Measurements from ENCODE around the gene CRYM.
A peak's percentile ranks its signal among the peaks of the same experiment; 100 is the strongest.
"Not testable (repeated sequence)": the region's sequence is repeated elsewhere in the genome, so short reads cannot be mapped to it uniquely, and the experiment has no call there.

Gene CRYM

DNA sequence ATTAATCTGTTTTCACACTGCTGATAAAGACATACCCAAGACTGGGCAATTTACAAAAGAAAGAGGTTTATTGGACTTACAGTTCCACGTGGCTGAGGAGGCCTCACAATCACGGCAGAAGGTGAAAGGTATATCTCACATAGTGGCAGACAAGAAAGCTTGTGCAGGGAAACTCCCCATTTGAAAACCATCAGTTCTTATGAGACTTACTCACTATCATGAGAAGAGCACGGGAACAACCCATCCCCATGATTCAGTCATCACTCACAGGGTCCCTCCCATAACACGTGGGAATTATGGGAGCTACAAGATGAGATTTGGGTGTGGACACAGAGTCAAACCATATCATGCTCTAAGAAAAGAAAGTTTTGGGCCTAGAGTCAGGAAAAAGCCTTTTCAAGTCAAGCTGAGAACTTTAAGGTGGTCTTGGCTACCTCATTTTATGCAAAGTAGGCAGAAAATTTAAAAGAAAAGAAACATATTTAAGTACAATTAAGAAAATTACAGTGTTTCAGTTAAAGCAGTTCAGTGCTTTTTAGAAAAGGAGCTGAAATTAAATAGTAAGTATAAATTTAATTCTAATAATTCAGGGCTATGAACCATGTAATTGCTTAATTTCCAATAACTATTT is 24.9 kb upstream of the CRYM start:
- H3K27ac ChIP-seq: peak overlapping the region; percentile 61
- TF ChIP-seq, protein P1, sequence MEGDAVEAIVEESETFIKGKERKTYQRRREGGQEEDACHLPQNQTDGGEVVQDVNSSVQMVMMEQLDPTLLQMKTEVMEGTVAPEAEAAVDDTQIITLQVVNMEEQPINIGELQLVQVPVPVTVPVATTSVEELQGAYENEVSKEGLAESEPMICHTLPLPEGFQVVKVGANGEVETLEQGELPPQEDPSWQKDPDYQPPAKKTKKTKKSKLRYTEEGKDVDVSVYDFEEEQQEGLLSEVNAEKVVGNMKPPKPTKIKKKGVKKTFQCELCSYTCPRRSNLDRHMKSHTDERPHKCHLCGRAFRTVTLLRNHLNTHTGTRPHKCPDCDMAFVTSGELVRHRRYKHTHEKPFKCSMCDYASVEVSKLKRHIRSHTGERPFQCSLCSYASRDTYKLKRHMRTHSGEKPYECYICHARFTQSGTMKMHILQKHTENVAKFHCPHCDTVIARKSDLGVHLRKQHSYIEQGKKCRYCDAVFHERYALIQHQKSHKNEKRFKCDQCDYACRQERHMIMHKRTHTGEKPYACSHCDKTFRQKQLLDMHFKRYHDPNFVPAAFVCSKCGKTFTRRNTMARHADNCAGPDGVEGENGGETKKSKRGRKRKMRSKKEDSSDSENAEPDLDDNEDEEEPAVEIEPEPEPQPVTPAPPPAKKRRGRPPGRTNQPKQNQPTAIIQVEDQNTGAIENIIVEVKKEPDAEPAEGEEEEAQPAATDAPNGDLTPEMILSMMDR (conservative IDR thresholded peaks at IDR 0.05): no peak

DNA sequence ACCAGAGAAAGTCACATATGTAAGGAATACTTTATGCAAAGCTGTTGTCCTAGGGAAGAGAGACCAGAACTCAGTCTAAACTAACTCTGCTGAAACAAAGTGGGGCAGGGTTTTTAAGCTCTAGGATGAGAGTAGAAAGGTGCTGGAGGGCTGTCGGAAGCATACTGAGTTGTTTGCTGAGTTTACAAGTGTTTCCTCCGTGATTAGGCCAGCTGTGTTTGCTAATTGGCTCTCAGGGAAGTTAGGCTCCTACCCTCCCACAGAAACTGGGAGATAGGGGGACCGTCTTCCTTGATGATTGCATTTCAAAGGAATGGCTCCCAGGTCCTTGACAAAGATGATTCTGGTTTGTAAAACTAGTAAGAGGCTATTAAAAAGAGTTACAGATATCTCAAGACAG is 24.4 kb upstream of the CRYM start:
- peak overlapping the region; percentile 61 for H3K27ac ChIP-seq
- TF ChIP-seq, protein P1 (conservative IDR thresholded peaks at IDR 0.05): no peak

DNA sequence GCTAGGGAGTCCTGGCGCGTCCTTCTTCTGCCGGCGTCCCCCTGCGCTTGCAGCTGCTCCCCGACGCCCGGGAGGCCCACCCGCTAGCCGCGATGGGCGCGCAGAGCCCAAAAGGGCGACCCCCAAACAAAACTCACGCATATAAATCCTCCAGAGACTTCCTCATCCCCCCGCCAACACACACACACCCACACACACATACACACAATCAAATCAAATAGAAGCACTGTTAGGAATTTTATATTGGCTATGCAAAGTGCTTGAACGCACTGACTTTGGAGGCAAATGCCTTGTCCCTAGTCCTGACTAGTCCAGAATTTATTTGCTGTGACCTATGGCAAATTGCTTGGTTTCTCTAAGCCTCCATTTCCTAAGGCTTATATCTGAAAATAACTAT is 23.8 kb upstream of the CRYM start:
- peak overlapping the region; percentile 61 for H3K27ac ChIP-seq
- TF ChIP-seq, protein P1 (conservative IDR thresholded peaks at IDR 0.05): no peak; the same call in 1 of the 2 replicates

DNA sequence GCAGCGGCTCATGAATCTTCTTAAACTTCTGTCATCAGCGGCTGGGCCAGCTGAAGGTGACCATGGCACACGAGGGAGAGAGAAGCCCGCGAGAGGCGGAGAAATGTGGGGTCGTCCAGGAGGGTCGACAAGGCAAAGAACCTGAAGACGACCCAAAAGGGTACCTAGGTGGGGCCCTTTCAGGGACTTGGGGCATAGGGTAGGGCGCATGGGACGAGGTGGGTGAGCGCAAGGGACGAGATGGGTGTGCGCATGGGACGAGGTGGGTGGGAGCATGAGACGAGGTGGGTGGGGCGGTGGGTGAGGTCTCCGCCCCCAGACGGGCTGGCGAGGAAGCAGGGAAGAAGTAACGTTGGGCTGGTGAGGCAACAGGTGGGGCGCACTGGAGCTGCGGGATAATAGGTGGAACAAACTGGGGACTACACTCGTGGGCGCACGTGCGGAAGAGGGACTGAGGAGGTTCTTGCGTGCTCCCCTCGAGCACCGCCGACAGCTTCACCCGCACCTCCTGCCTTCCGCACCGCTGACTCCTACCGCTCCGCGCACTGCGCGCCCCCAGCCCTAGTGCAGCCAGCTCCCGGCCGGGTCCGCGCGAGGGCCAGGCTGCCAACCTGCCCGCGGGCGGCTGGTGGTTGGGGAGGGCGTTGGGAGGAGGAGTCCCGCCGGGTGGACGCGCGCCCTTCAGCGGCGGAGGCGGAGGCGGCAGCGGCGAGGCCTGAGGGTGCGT is 23.2 kb upstream of the CRYM start:
- TF ChIP-seq, protein P1 (conservative IDR thresholded peaks at IDR 0.05): peak; percentile 25
- peak overlapping the region; percentile 61 for H3K27ac ChIP-seq

DNA sequence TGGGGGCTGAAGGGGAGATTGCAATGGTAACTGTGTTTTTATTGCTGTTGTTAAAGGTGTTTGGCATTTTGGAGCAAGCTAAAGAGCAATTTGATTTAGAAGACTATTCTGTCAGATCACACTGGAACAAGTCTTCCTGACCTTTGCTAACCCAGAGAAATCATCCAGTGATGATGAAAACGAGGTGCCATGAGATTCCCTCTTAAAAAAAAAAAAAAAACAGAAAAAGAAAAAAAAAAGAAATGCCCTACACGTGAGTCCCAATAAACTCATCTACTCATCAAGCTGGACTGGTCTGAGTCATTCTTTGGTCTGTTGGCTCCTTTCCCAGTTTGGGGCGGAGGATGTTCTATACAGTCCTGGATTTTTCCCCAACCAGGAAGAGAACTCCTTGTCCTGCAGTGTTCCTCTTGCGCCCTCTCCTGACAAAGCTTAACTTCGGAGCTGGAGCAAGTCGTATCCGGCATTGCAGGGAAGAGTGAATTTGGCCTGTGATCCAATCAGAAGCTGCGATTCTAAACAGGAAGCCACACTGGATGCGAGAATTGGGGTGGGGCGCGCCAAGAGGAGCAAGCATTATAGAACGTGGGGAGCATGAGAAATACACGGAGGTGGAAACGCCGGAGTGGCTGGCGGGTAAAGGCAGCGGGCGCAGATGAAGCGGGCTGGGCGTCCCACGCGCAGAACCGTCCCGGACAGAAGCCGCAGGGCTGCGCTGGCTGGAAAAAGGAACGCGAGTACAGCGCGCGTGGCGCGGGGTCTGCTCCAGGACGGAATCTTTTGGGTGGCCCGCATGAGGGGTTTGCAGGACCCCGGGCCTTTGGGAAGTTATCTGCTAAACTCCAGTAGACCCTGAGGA is 22.4 kb upstream of the CRYM start:
- peak overlapping the region; percentile 61 for H3K27ac ChIP-seq
- TF ChIP-seq, protein P1 (conservative IDR thresholded peaks at IDR 0.05): peak; percentile 90

DNA sequence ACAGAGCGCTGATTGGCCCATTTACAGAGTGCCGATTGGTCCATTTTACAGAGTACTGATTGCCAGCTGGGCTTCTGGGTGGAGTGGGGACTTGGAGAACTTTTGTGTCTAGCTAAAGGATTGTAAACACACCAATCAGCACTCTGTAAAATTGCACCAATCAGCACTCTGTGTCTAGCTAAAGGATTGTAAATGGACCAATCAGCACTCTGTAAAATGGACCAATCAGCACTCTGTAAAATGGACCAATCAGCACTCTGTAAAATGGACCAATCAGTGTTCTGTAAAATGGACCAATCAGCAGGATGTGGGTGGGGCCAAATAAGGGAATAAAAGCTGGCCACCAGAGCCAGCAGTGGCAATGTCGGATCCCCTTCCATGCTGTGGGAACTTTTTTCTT is 11.7 kb upstream of the CRYM start:
- H3K27ac ChIP-seq: not testable (repeated sequence)

DNA sequence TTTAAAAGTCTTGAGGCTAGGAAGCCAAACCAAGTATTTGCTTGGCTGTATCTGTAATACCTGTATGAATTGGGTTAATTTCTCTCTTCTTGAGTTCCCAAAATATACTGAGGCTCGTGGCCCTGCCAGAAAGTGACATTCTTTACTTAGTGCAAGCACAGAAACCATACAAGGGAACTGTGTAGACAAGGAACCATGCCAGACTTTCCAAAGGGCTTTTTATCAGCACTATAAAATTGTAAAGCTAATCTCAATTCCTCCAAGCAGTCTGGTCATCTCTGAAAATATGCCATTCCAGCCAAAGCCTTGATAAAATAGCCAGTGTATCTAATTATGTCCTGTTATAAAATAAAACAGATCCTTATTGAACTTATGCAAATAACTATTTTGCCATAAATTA is 7.2 kb upstream of the CRYM start:
- no peak overlapping the region; the same call in 1 of the 2 replicates for H3K27ac ChIP-seq
- TF ChIP-seq, protein P1 (conservative IDR thresholded peaks at IDR 0.05): no peak
